Measurements from ENCODE around the gene RTCB. TPM values are rescaled to one million over a fixed set of nuclear protein-coding genes. Genes with fewer than 3 reads are reported as not detected.

Gene RTCB
- total and polyA plus RNA-seq, 2 of the 13 experiments (the other 11 are each of a cell fraction or from before 2014, with no cell fraction given): 108 to 167 TPM

- TF ChIP-seq ZHX1 (CRISPR knock-in tag; IDR thresholded peaks at IDR 0.05; ENCODE audit: low read depth) (no peak), HOXA5 (CRISPR knock-in tag; IDR thresholded peaks at IDR 0.05) (peak; percentile 67; the same call in 1 of the 2 replicates), MTA1 (CRISPR knock-in tag; IDR thresholded peaks at IDR 0.05; ENCODE audit: borderline replicate concordance) (peak; percentile 47; the same call in 1 of the 2 replicates), MED1 (CRISPR knock-in tag; IDR thresholded peaks at IDR 0.05) (peak; percentile 49; the same call in 1 of the 2 replicates), ERF (CRISPR knock-in tag; IDR thresholded peaks at IDR 0.05) (0 out of 2 replicates have a peak, but pooled peaks have one; percentile 17), ZSCAN12 (CRISPR knock-in tag; IDR thresholded peaks at IDR 0.05) (peak; percentile 90; the same call in 1 of the 2 replicates), THAP11 (CRISPR knock-in tag; IDR thresholded peaks at IDR 0.05) (peak; percentile 83), MXI1 (IDR thresholded peaks at IDR 0.05; ENCODE audit: borderline replicate concordance, low read depth, low read length) (peak; percentile 14; the same call in 1 of the 3 replicates), ZNF160 (CRISPR knock-in tag; IDR thresholded peaks at IDR 0.05) (peak; percentile 4; the same call in 1 of the 2 replicates), ZNF776 (CRISPR knock-in tag; IDR thresholded peaks at IDR 0.05) (no peak), ZNF224 (CRISPR knock-in tag; IDR thresholded peaks at IDR 0.05) (no peak), ZNF225 (CRISPR knock-in tag; IDR thresholded peaks at IDR 0.05) (no peak), ZFP41 (CRISPR knock-in tag; IDR thresholded peaks at IDR 0.05; ENCODE audit: borderline replicate concordance) (no peak), ZNF879 (CRISPR knock-in tag; IDR thresholded peaks at IDR 0.05) (no peak), NKX3-1 (CRISPR knock-in tag; IDR thresholded peaks at IDR 0.05) (peak; percentile 83; the same call in 1 of the 2 replicates), TAF1 (CRISPR knock-in tag; IDR thresholded peaks at IDR 0.05) (peak; percentile 70; the same call in 1 of the 2 replicates), ISL2 (CRISPR knock-in tag; IDR thresholded peaks at IDR 0.05) (peak; percentile 48; the same call in 1 of the 2 replicates), GATAD2A (CRISPR knock-in tag; IDR thresholded peaks at IDR 0.05) (peak; percentile 27), TSC22D2 (CRISPR knock-in tag; IDR thresholded peaks at IDR 0.05; ENCODE audit: borderline replicate concordance) (0 out of 2 replicates have a peak, but pooled peaks have one; percentile 57), ZNF451 (CRISPR knock-in tag; IDR thresholded peaks at IDR 0.05) (no peak), POLR2AphosphoS5 (IDR thresholded peaks at IDR 0.05; ENCODE audit: low read depth, low read length) (peak; percentile 88), FOXK1 (CRISPR knock-in tag; IDR thresholded peaks at IDR 0.05; ENCODE audit: borderline replicate concordance, low read depth) (0 out of 2 replicates have a peak, but pooled peaks have one; percentile 34), MATR3 (CRISPR knock-in tag; IDR thresholded peaks at IDR 0.05) (no peak), SP4 (CRISPR knock-in tag; IDR thresholded peaks at IDR 0.05) (0 out of 2 replicates have a peak, but pooled peaks have one; percentile 46), CREB3 (CRISPR knock-in tag; IDR thresholded peaks at IDR 0.05) (peak; percentile 52; the same call in 1 of the 2 replicates), ZBTB20 (CRISPR knock-in tag; IDR thresholded peaks at IDR 0.05; ENCODE audit: borderline replicate concordance, low read depth) (0 out of 2 replicates have a peak, but pooled peaks have one; percentile 24)
These were observed at the start of gene RTCB (continued) for GRCh38 chr22:32411829-32412592.
